Measurements from ENCODE around the gene ZNF407. TPM values are rescaled to one million over a fixed set of nuclear protein-coding genes. Genes with fewer than 3 reads are reported as not detected.

Gene ZNF407
- polyA plus RNA-seq, 1 experiment, result 2.8 TPM

- ChIA-PET POLR2A (no interaction called here), CTCF (no interaction called here)
- H3K36me3 ChIP-seq (ENCODE audit: control insufficient read depth, insufficient read depth, low read length), result no peaks in the 10 kb centered on the region
- H3K4me3 ChIP-seq (ENCODE audit: low read depth, low read length), result no peak overlapping the region
- DNase-seq (ENCODE audit: low read depth), result no peak
- H3K27me3 ChIP-seq (ENCODE audit: control insufficient read depth, insufficient read depth, low read length), result peaks cover 2% of the 10 kb centered on the region; the same call in 1 of the 2 replicates
- no peak for TF ChIP-seq CTCF (IDR thresholded peaks at IDR 0.05; ENCODE audit: insufficient read depth, low read depth, low read length)
These were observed 15.0 kb upstream of the ZNF407 start for GRCh38 chr18:74582642-74583041.

- POLR2A ChIA-PET, result no interaction called here
- TF ChIP-seq CTCF (IDR thresholded peaks at IDR 0.05; ENCODE audit: insufficient read depth, low read depth, low read length), result no peak
- no peak for DNase-seq (ENCODE audit: low read depth)
- no peaks in the 10 kb centered on the region; the same call in 1 of the 2 replicates for H3K27me3 ChIP-seq (ENCODE audit: control insufficient read depth, insufficient read depth, low read length)
- no peak overlapping the region for H3K4me3 ChIP-seq (ENCODE audit: low read depth, low read length)
- no peaks in the 10 kb centered on the region for H3K36me3 ChIP-seq (ENCODE audit: control insufficient read depth, insufficient read depth, low read length)
- CTCF ChIA-PET, result no interaction called here
These were observed 10.2 kb upstream of the ZNF407 start for GRCh38 chr18:74587441-74587840.

GRCh38 chr18:74589021-74589420 lies 8.6 kb upstream of the ZNF407 start:
- Histone ChIP-seq H3K4me3 (ENCODE audit: low read depth, low read length) (no peak overlapping the region), H3K36me3 (ENCODE audit: control insufficient read depth, insufficient read depth, low read length) (no peaks in the 10 kb centered on the region), H3K27me3 (ENCODE audit: control insufficient read depth, insufficient read depth, low read length) (no peaks in the 10 kb centered on the region)
- TF ChIP-seq CTCF (IDR thresholded peaks at IDR 0.05; ENCODE audit: insufficient read depth, low read depth, low read length), result no peak
- ChIA-PET CTCF (no interaction called here), POLR2A (no interaction called here)
- no peak for DNase-seq (ENCODE audit: low read depth)

- CTCF ChIA-PET, result interaction anchor here (0.6 kb wide), 1 partner anchor 451 kb away, joined by 3 read pairs; no protein-coding TSS in a partner anchor
- no peak overlapping the region for H3K4me3 ChIP-seq (ENCODE audit: low read depth, low read length)
- H3K36me3 ChIP-seq (ENCODE audit: control insufficient read depth, insufficient read depth, low read length), result no peaks in the 10 kb centered on the region
- no peak for DNase-seq (ENCODE audit: low read depth)
- POLR2A ChIA-PET, result no interaction called here
- TF ChIP-seq CTCF (IDR thresholded peaks at IDR 0.05; ENCODE audit: insufficient read depth, low read depth, low read length), result no peak
- H3K27me3 ChIP-seq (ENCODE audit: control insufficient read depth, insufficient read depth, low read length), result no peaks in the 10 kb centered on the region
These were observed 7.9 kb upstream of the ZNF407 start for GRCh38 chr18:74589811-74590210.

GRCh38 chr18:74590671-74591070 lies 7.0 kb upstream of the ZNF407 start:
- no peak for TF ChIP-seq CTCF (IDR thresholded peaks at IDR 0.05; ENCODE audit: insufficient read depth, low read depth, low read length)
- Histone ChIP-seq H3K4me3 (ENCODE audit: low read depth, low read length) (no peak overlapping the region), H3K36me3 (ENCODE audit: control insufficient read depth, insufficient read depth, low read length) (no peaks in the 10 kb centered on the region), H3K27me3 (ENCODE audit: control insufficient read depth, insufficient read depth, low read length) (no peaks in the 10 kb centered on the region)
- ChIA-PET POLR2A (no interaction called here), CTCF (interaction anchor here (0.6 kb wide), 1 partner anchor 452 kb away, joined by 3 read pairs; no protein-coding TSS in a partner anchor)
- no peak for DNase-seq (ENCODE audit: low read depth)
